H9 (cell line): ENCODE data around the gene TACR2. TPM values are rescaled to one million over a fixed set of nuclear protein-coding genes. Genes with fewer than 3 reads are reported as not detected.
A peak's percentile ranks its signal among the peaks of the same experiment; 100 is the strongest.

Experiments
- DNase-seq: peaks from one replicate; pipeline ENCODE4 v3.0.0-alpha.2; 2017
- H2AFZ ChIP-seq: one replicate; pipeline ENCODE4 v1.6.1; 2013; ENCODE audit warnings: mild to moderate bottlenecking, low read length, control low read depth, moderate library complexity
- H2AK5ac ChIP-seq: 2 replicates; pipeline ENCODE4 v1.6.1; 2013; ENCODE audit warnings: low read length, control low read depth, mixed read lengths; ENCODE audit not compliant: insufficient read length
- H2BK120ac ChIP-seq: one replicate; pipeline ENCODE4 v1.6.1; 2013; ENCODE audit warnings: low read depth, mild to moderate bottlenecking, low read length, control low read depth, inconsistent platforms; ENCODE audit not compliant: poor library complexity, severe bottlenecking
- H2BK12ac ChIP-seq: 2 replicates; pipeline ENCODE4 v1.6.1; 2013; ENCODE audit warnings: low read length, control low read depth, mixed read lengths, low read depth; ENCODE audit not compliant: insufficient read length
- H2BK15ac ChIP-seq: 2 replicates; pipeline ENCODE4 v1.6.1; 2013; ENCODE audit warnings: low read depth, low read length, control low read depth
- H2BK20ac ChIP-seq: one replicate; pipeline ENCODE4 v1.6.1; 2013; ENCODE audit warnings: low read depth, mild to moderate bottlenecking, low read length, control low read depth, inconsistent platforms; ENCODE audit not compliant: poor library complexity, severe bottlenecking
- H2BK5ac ChIP-seq: 2 replicates; pipeline ENCODE4 v1.6.1; 2013; ENCODE audit warnings: low read length, control low read depth, mixed read lengths; ENCODE audit not compliant: insufficient read length
- H3K14ac ChIP-seq: 2 replicates; pipeline ENCODE4 v1.6.1; 2013; ENCODE audit warnings: low read length, control low read depth; ENCODE audit not compliant: insufficient read depth
- H3K18ac ChIP-seq: 2 replicates; pipeline ENCODE4 v1.6.1; 2013; ENCODE audit warnings: low read depth, mild to moderate bottlenecking, mixed read lengths, low read length, control low read depth; ENCODE audit not compliant: insufficient read length
- H3K23ac ChIP-seq: 2 replicates; pipeline ENCODE4 v1.6.1; 2013; ENCODE audit warnings: low read length, control low read depth, mixed read lengths, low read depth; ENCODE audit not compliant: insufficient read length
- H3K23me2 ChIP-seq: 2 replicates; pipeline ENCODE4 v1.6.1; 2013; ENCODE audit warnings: low read depth, mild to moderate bottlenecking, mixed read lengths, low read length, control low read depth; ENCODE audit not compliant: insufficient read length, poor library complexity, severe bottlenecking
- H3K27ac ChIP-seq: 2 replicates; pipeline ENCODE4 v1.5.1; 2013; ENCODE audit warnings: low read length, control low read depth, mixed read lengths, low read depth; ENCODE audit not compliant: insufficient read length
- H3K27me3 ChIP-seq: 2 replicates; pipeline ENCODE4 v1.6.1; 2013; ENCODE audit warnings: low read length, control low read depth, inconsistent platforms; ENCODE audit not compliant: insufficient read depth
- H3K4ac ChIP-seq: 2 replicates; pipeline ENCODE4 v1.6.1; 2013; ENCODE audit warnings: low read depth, mild to moderate bottlenecking, control low read depth, inconsistent platforms, low read length, moderate library complexity
- H3K4me1 ChIP-seq: 2 replicates; pipeline ENCODE4 v1.6.1; 2013; ENCODE audit warnings: low read length, control low read depth, inconsistent platforms; ENCODE audit not compliant: insufficient read depth
- H3K4me2 ChIP-seq: 2 replicates; pipeline ENCODE4 v1.6.1; 2013; ENCODE audit warnings: low read length, control low read depth, mixed read lengths; ENCODE audit not compliant: insufficient read length, insufficient read depth
- H3K56ac ChIP-seq: 2 replicates; pipeline ENCODE4 v1.6.1; 2013; ENCODE audit warnings: low read depth, mild to moderate bottlenecking, mixed read lengths, low read length, control low read depth; ENCODE audit not compliant: insufficient read length
- H3K79me1 ChIP-seq: 2 replicates; pipeline ENCODE4 v1.6.1; 2013; ENCODE audit warnings: low read depth, mild to moderate bottlenecking, moderate library complexity, low read length, control low read depth, inconsistent platforms; ENCODE audit not compliant: insufficient read depth, poor library complexity, severe bottlenecking
- H3K79me2 ChIP-seq: 2 replicates; pipeline ENCODE4 v1.6.1; 2013; ENCODE audit warnings: low read length, control low read depth, inconsistent platforms; ENCODE audit not compliant: insufficient read depth
- H3K9ac ChIP-seq: 2 replicates; pipeline ENCODE4 v1.6.1; 2013; ENCODE audit warnings: low read length, control low read depth, mixed read lengths; ENCODE audit not compliant: insufficient read length; ENCODE audit errors: extremely low read depth
- H3K9me3 ChIP-seq: one replicate; pipeline ENCODE4 v1.6.1; 2013; ENCODE audit warnings: low read depth, low read length, inconsistent platforms; ENCODE audit not compliant: control insufficient read depth
- H3T11ph ChIP-seq: one replicate; pipeline ENCODE4 v1.6.1; 2013; ENCODE audit warnings: mild to moderate bottlenecking, low read length, control low read depth, inconsistent platforms
- H4K20me1 ChIP-seq: one replicate; pipeline ENCODE4 v1.6.1; 2013; ENCODE audit not compliant: control insufficient read depth, insufficient read length, insufficient read depth
- H4K5ac ChIP-seq: 2 replicates; pipeline ENCODE4 v1.6.1; 2013; ENCODE audit warnings: low read depth, mild to moderate bottlenecking, mixed read lengths, low read length, control low read depth; ENCODE audit not compliant: insufficient read length
- H4K8ac ChIP-seq: replicated peaks from 2 replicates; pipeline ENCODE4 v1.6.1; 2013; ENCODE audit warnings: low read length, control low read depth, mixed read lengths, low read depth; ENCODE audit not compliant: insufficient read length
- H4K91ac ChIP-seq: 2 replicates; pipeline ENCODE4 v1.6.1; 2013; ENCODE audit warnings: low read depth, mild to moderate bottlenecking, moderate library complexity, mixed read lengths, low read length, control low read depth; ENCODE audit not compliant: insufficient read length
- H3K27ac Mint-ChIP-seq, 3 experiments: 2 replicates in 2 of 3; 3 replicates in 1 of 3; pipeline ENCODE4 v1.8.0; 2020 to 2021; ENCODE audit warnings: mixed read lengths in 3 of 3, mild to moderate bottlenecking in 1 of 3, moderate library complexity in 1 of 3
- H3K27me3 Mint-ChIP-seq: 2 replicates; pipeline ENCODE4 v1.8.0; 2021; ENCODE audit warnings: low read depth, mild to moderate bottlenecking, moderate library complexity, mixed read lengths
- H3K36me3 Mint-ChIP-seq, 3 experiments: 2 replicates in 2 of 3; 3 replicates in 1 of 3; pipeline ENCODE4 v1.8.0; 2020 to 2021; ENCODE audit warnings: low read depth in 3 of 3, mixed read lengths in 3 of 3; ENCODE audit not compliant: insufficient read depth in 1 of 3
- H3K4me1 Mint-ChIP-seq, 2 experiments: 2 replicates each; pipeline ENCODE4 v1.8.0; 2020; ENCODE audit warnings: mixed read lengths in 2 of 2
- H3K4me3 Mint-ChIP-seq, 2 experiments: 2 replicates in 1 of 2; 3 replicates in 1 of 2; pipeline ENCODE4 v1.8.0; 2020 to 2021; ENCODE audit warnings: mild to moderate bottlenecking in 2 of 2, mixed read lengths in 2 of 2, moderate library complexity in 1 of 2
- H3K9me3 Mint-ChIP-seq, 2 experiments: 2 replicates in 1 of 2; 3 replicates in 1 of 2; pipeline ENCODE4 v1.8.0; 2020; ENCODE audit warnings: mild to moderate bottlenecking in 2 of 2, mixed read lengths in 2 of 2, moderate library complexity in 1 of 2
- WGBS: extraction: QIAGEN DNeasy Blood & Tissue Kit; methylation state at CpG from one replicate; pipeline ENCODE4 v1.1.7; 2013; ENCODE audit warnings: missing lambda C conversion rate, low lambda C conversion rate, mixed read lengths; ENCODE audit not compliant: insufficient read length; ENCODE audit errors: extremely low coverage; 5-methylcytosine and 5-hydroxymethylcytosine counted together
- total RNA-seq: library from RNA; stranded (reverse); gene quantifications from 2 replicates; pipeline ENCODE4 v1.2.1, GENCODE V29; 2021
- TF ChIP-seq, protein P1 (sequence below): fragments of 200-600 bp; sonication (generic); conservative IDR thresholded peaks from 3 replicates; pipeline ENCODE4 v1.8.0; 2021; ENCODE audit warnings: antibody characterized with exemption, mild to moderate bottlenecking

Gene TACR2
- total RNA-seq, 1 experiment from 2014 or later, result not detected

- Histone ChIP-seq H3K4me1 (peaks cover 15% of the 10 kb centered on the region; the same call in 1 of the 2 replicates), H2BK12ac (no peak overlapping the region), H2AFZ (no peak overlapping the region), H2AK5ac (no peak overlapping the region), H2BK120ac (no peak overlapping the region), H2BK20ac (no peak overlapping the region), H3K18ac (no peak overlapping the region), H4K5ac (no peak overlapping the region), H3K4ac (no peak overlapping the region), H4K8ac (no peak overlapping the region), H3K27me3 (no peaks in the 10 kb centered on the region), H4K20me1 (no peaks in the 10 kb centered on the region), H3K9ac (no peak overlapping the region), H4K91ac (no peak overlapping the region), H3K14ac (no peak overlapping the region), H3K79me1 (no peaks in the 10 kb centered on the region), H3T11ph (no peak overlapping the region), H2BK5ac (no peak overlapping the region), H3K56ac (no peak overlapping the region), H3K23me2 (no peaks in the 10 kb centered on the region), H3K23ac (no peak overlapping the region), H3K9me3 (no peaks in the 10 kb centered on the region), H3K27ac (no peak overlapping the region), H3K4me2 (no peak overlapping the region), H2BK15ac (no peak overlapping the region), H3K79me2 (no peaks in the 10 kb centered on the region)
- Mint-ChIP-seq H3K27me3 (no peaks in the 10 kb centered on the region), H3K36me3 (peaks cover 33 to 51% (median 36%) of the 10 kb centered on the region in 3 experiments), H3K4me1 (peaks cover 30 to 32% of the 10 kb centered on the region in 2 experiments), H3K27ac (peak overlapping the region in 2 of 3 experiments; percentile 1 to 93; a peak in 2 of 7 replicates), H3K4me3 (no peak overlapping the region), H3K9me3 (no peaks in the 10 kb centered on the region)
- WGBS, result no CpG with 5 or more reads among the region's 1 CpG
- TF ChIP-seq, protein P1, sequence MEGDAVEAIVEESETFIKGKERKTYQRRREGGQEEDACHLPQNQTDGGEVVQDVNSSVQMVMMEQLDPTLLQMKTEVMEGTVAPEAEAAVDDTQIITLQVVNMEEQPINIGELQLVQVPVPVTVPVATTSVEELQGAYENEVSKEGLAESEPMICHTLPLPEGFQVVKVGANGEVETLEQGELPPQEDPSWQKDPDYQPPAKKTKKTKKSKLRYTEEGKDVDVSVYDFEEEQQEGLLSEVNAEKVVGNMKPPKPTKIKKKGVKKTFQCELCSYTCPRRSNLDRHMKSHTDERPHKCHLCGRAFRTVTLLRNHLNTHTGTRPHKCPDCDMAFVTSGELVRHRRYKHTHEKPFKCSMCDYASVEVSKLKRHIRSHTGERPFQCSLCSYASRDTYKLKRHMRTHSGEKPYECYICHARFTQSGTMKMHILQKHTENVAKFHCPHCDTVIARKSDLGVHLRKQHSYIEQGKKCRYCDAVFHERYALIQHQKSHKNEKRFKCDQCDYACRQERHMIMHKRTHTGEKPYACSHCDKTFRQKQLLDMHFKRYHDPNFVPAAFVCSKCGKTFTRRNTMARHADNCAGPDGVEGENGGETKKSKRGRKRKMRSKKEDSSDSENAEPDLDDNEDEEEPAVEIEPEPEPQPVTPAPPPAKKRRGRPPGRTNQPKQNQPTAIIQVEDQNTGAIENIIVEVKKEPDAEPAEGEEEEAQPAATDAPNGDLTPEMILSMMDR, result no peak
- DNase-seq, result no peak
Measured at GRCh38 chr10:69394020-69394419, 22.7 kb downstream of the TACR2 start.
